ENCODE results near the gene NFYC.

The NFYC gene

GRCh38 chr1:40679165-40679953 lies 12.1 kb upstream of the NFYC start:
- ChIA-PET POLR2A (no interaction called here), CTCF (interaction anchor here (1.2 to 3.3 kb wide), 7 partner anchors 10 to 147 kb away, joined by 3 to 25 read pairs (median 4); partner anchors contain the start of gene NFYC)
- no peak for DNase-seq (ENCODE audit: extremely low spot score)
- no peak for TF ChIP-seq CTCF (IDR thresholded peaks at IDR 0.05; ENCODE audit: control extremely low read depth, extremely low read depth, low read depth, missing control alignments)

- CTCF ChIA-PET = interaction anchor here (0.9 to 4.9 kb wide), 6 partner anchors 7 to 268 kb away, joined by 3 to 24 read pairs (median 6); partner anchors contain the start of gene NFYC
- POLR2A ChIA-PET = interaction anchor here (1.2 kb wide), 1 partner anchor 19 kb away, joined by 4 read pairs; no protein-coding TSS in a partner anchor
- no peak for TF ChIP-seq CTCF (IDR thresholded peaks at IDR 0.05; ENCODE audit: control extremely low read depth, extremely low read depth, low read depth, missing control alignments)
- no peak for DNase-seq (ENCODE audit: extremely low spot score)
Measured at GRCh38 chr1:40684669-40685068, 6.8 kb upstream of the NFYC start.

DNA sequence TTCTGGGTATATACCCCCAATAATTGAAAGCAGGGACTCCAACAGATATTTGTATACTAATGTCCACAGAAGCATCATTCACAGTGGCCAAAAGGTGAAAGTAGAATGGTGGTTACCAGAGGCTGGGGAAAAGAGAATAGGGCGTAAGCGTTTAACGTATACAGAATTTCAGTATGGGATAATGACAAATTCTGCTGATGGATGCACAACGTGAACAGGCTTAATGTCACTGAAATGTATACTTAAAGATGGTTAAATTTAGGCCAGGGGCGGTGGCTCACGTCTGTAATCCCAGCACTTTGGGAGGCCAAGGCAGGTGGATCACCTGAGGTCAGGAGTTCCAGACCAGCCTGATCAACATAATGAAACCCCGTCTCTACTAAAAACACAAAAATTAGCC lies 4.4 kb upstream of the NFYC start:
- CTCF ChIA-PET = interaction anchor here (1.2 kb wide), 1 partner anchor 14 kb away, joined by 3 read pairs; no protein-coding TSS in a partner anchor
- POLR2A ChIA-PET = no interaction called here
- TF ChIP-seq CTCF (IDR thresholded peaks at IDR 0.05; ENCODE audit: control extremely low read depth, extremely low read depth, low read depth, missing control alignments) = no peak
- DNase-seq (ENCODE audit: extremely low spot score) = no peak

DNA sequence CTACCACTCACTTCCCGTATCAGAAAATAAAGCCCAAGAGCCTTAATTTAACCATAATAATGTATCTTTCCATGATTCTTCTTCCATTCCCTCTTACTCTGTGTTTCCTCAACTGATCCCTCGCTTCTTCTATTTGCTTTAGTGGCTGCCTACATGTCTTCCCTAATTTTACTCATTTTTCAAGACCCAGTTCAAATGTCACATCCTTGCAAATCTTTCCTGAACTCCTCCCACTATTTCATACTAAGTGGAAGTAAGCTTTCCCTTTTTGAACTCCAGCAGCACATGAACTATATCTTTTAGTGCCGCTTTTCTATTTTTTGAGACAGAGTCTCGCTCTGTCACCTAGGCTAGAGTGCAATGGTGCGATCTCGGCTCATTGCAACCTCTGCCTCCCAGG lies 3.8 kb upstream of the NFYC start:
- TF ChIP-seq CTCF (IDR thresholded peaks at IDR 0.05; ENCODE audit: control extremely low read depth, extremely low read depth, low read depth, missing control alignments) = no peak
- ChIA-PET POLR2A (no interaction called here), CTCF (interaction anchor here (1.2 to 4.5 kb wide), 2 partner anchors 15 to 19 kb away, joined by 3 to 34 read pairs; no protein-coding TSS in a partner anchor)
- no peak for DNase-seq (ENCODE audit: extremely low spot score)

GRCh38 chr1:40689737-40690136 lies 1.8 kb upstream of the NFYC start:
- no peak for TF ChIP-seq CTCF (IDR thresholded peaks at IDR 0.05; ENCODE audit: control extremely low read depth, extremely low read depth, low read depth, missing control alignments)
- POLR2A ChIA-PET = interaction anchor here (0.6 to 2.7 kb wide), 2 partner anchors 13 to 255 kb away, joined by 3 to 17 read pairs; no protein-coding TSS in a partner anchor
- DNase-seq (ENCODE audit: extremely low spot score) = no peak
- CTCF ChIA-PET = interaction anchor here (0.8 to 5.1 kb wide), 8 partner anchors 7 to 84 kb away, joined by 3 to 34 read pairs (median 6); no protein-coding TSS in a partner anchor

DNA sequence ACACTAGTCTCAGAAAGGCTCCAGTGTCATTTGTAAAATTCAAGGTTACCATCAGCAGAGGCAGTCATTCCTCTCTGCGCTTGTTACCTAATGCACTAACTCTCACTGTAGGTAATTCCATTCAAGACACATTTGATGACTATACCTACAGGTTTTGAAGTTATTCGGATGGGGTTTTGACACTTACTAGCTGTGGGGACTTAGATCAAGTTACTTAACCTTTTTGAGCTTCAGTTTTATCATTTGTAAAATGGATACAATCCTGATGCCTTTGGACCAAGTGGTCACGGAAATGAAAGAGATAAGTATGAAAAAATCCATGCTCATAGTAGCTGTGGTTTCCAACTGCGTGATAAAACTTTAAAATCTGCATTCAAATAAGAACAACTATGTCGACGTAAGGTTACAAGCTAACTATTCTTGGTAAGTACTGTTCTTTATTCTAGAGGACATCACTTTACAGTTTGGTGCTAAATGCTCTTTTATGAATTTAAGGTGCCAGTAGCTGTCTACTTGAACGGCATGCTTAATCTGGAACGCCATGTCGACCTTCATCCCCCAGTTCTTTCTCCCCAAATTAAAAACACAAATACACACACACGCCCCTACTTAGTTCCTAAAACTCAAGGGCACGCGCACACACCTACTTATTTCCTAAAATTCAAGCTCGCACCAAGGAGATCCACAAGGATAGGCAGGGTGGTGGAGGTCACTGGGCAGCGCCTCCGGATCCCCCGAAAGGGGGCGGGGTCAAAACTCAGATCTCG lies 550 bp upstream of the NFYC start:
- CTCF ChIA-PET = interaction anchor here (0.8 to 5.1 kb wide), 16 partner anchors 8 to 539 kb away, joined by 3 to 34 read pairs (median 4); no protein-coding TSS in a partner anchor
- DNase-seq (ENCODE audit: extremely low spot score) = no peak
- POLR2A ChIA-PET = interaction anchor here (0.6 to 2.7 kb wide), 6 partner anchors 9 to 283 kb away, joined by 3 to 17 read pairs (median 4); no protein-coding TSS in a partner anchor
- TF ChIP-seq CTCF (IDR thresholded peaks at IDR 0.05; ENCODE audit: control extremely low read depth, extremely low read depth, low read depth, missing control alignments) = no peak

Measured in GM10248 (cell line).